ENCODE results near the gene SCAPER.

The SCAPER gene

DNA sequence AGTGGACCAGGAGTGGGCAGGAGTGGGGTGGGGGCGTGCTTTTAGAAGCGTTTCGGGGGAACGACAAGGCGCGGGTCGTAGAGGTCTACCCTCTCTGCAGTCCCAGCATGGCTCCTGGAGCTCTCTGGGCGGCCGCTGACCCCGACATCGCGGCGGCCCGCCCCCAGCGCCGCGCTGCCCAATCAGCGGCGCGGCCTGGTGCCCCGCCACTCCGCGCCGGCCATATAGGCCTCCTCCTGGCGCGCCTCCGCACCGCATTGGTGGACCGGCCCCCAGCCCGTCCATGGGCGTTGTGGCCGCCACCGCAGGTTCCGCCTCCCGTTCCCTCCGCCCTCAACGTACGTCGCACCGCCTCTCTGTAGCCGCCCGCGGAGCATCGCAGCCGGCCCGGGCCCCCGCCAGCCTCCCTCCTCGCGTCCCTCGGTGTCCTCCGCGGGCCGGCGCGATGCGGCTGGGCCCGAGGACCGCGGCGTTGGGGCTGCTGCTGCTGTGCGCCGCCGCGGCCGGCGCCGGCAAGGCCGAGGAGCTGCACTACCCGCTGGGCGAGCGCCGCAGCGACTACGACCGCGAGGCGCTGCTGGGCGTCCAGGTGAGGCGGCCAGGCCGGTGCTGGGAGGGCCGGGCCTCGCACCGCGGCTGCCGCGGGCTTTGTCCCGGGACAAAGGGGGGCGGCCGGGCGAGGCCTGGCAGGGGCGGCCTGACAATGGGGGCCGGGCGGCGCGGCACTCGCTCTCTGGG is 26.4 kb upstream of the SCAPER start, which contains the start of gene RCN2:
TSS of gene RCN2 (plus strand) at position 353 of the 738 bp plus-strand sequence. CDS start at position 446, 93 bp downstream.
- TF ChIP-seq, protein P1, sequence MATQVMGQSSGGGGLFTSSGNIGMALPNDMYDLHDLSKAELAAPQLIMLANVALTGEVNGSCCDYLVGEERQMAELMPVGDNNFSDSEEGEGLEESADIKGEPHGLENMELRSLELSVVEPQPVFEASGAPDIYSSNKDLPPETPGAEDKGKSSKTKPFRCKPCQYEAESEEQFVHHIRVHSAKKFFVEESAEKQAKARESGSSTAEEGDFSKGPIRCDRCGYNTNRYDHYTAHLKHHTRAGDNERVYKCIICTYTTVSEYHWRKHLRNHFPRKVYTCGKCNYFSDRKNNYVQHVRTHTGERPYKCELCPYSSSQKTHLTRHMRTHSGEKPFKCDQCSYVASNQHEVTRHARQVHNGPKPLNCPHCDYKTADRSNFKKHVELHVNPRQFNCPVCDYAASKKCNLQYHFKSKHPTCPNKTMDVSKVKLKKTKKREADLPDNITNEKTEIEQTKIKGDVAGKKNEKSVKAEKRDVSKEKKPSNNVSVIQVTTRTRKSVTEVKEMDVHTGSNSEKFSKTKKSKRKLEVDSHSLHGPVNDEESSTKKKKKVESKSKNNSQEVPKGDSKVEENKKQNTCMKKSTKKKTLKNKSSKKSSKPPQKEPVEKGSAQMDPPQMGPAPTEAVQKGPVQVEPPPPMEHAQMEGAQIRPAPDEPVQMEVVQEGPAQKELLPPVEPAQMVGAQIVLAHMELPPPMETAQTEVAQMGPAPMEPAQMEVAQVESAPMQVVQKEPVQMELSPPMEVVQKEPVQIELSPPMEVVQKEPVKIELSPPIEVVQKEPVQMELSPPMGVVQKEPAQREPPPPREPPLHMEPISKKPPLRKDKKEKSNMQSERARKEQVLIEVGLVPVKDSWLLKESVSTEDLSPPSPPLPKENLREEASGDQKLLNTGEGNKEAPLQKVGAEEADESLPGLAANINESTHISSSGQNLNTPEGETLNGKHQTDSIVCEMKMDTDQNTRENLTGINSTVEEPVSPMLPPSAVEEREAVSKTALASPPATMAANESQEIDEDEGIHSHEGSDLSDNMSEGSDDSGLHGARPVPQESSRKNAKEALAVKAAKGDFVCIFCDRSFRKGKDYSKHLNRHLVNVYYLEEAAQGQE (IDR thresholded peaks at IDR 0.05; ENCODE audit: insufficient read depth in 1 of 2, low read depth in 2 of 2, low read length in 2 of 2), result no peak
- TF ChIP-seq FOXP2 (optimal IDR thresholded peaks at IDR 0.05; ENCODE audit: borderline replicate concordance, extremely low read depth, extremely low read length, insufficient read depth) (peak; percentile 66), SIN3A (IDR thresholded peaks at IDR 0.05; ENCODE audit: borderline replicate concordance, insufficient read depth, low read length) (no peak), TAF1 (IDR thresholded peaks at IDR 0.05; ENCODE audit: borderline replicate concordance, insufficient read depth, low read length) (peak; percentile 78), POLR2AphosphoS5 (IDR thresholded peaks at IDR 0.05; ENCODE audit: low read depth, low read length) (peak; percentile 85)

DNA sequence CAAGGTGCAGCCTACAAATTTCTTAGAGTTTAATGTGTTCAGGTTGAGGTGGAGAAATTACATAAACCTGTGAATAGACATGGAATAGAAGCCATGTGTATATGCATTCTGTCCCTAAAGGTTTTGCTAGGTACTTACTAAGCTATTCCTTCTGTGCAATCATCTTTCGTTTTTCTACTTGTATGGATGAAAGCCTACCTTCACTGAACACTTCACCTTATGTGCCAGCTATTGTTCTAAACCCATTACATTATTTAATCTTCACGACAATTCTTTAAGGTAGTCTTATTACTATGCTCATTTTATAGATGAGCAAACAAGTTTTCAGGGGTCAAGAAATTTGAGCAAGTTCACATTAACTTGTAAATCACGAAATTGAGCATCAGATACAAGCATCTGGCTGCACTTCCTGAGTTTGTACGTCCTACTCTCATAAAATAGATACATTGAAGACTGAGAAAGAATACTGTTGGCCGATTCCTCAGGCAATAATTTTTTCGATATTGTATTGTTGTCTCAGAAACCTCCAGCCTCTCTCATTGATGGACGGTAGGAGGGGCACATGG is 25.8 kb upstream of the SCAPER start:
- no peak for TF ChIP-seq TAF1 (IDR thresholded peaks at IDR 0.05; ENCODE audit: borderline replicate concordance, insufficient read depth, low read length)
- no peak for TF ChIP-seq FOXP2 (optimal IDR thresholded peaks at IDR 0.05; ENCODE audit: borderline replicate concordance, extremely low read depth, extremely low read length, insufficient read depth)
- no peak for TF ChIP-seq POLR2AphosphoS5 (IDR thresholded peaks at IDR 0.05; ENCODE audit: low read depth, low read length)
- TF ChIP-seq, protein P1 (IDR thresholded peaks at IDR 0.05; ENCODE audit: insufficient read depth in 1 of 2, low read depth in 2 of 2, low read length in 2 of 2), result no peak

DNA sequence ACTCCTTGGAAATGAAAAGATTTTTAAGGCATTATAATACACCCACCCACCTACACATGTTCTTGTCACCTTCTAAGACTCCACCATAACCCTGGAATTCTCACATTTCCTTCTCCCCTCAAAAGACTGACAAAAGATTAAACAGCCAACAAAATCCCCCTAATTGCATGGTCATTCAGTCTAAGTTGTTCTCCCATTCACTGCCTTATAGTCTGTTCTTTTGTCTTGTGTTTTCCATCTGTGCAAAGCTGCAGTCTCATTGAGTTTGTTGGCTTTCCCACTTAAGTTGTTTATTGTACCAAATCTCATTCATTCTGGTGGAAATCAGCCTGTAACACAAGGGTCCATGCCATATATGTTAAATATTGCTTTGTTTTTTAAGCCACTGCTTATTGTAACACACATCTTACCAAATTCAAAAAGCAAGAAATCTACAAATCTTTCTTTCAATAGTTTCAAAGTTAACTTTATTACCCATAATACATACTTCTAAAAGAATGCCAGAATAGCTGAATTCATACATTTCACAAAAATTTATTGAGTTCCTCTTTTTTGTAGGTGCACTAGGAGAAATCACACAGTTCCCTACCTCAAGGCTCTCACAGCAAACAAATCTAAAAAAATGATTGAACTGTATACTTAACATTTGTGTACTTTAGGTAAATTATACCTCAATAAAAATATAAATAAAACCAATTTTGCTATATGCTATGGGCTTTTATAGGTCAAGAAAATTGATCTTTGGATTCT is 24.0 kb upstream of the SCAPER start:
- no peak for TF ChIP-seq TAF1 (IDR thresholded peaks at IDR 0.05; ENCODE audit: borderline replicate concordance, insufficient read depth, low read length)
- TF ChIP-seq POLR2AphosphoS5 (IDR thresholded peaks at IDR 0.05; ENCODE audit: low read depth, low read length), result no peak
- TF ChIP-seq, protein P1 (IDR thresholded peaks at IDR 0.05; ENCODE audit: insufficient read depth in 1 of 2, low read depth in 2 of 2, low read length in 2 of 2), result no peak
- TF ChIP-seq FOXP2 (optimal IDR thresholded peaks at IDR 0.05; ENCODE audit: borderline replicate concordance, extremely low read depth, extremely low read length, insufficient read depth), result no peak
- no peak for TF ChIP-seq SIN3A (IDR thresholded peaks at IDR 0.05; ENCODE audit: borderline replicate concordance, insufficient read depth, low read length)

DNA sequence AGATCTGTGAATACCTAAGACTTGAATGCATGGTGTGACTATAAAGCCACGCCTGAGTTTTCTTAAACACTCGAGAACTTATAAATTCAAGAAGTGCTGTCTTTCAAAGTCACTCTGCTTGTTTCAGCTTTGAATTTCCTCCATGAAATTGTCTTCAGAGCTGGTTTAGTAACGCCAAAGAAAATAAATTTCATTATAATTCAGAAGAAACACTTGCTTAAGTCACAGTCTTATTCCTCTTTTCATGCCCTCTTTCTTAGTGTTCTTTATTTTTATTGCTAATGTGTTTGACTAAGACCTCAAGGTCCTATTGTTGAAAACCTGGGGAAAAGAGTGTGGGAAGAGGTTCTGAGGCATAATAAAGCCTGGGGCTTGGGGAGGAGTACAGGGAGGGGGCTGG is 23.1 kb upstream of the SCAPER start:
- TF ChIP-seq TAF1 (IDR thresholded peaks at IDR 0.05; ENCODE audit: borderline replicate concordance, insufficient read depth, low read length), result no peak
- TF ChIP-seq FOXP2 (optimal IDR thresholded peaks at IDR 0.05; ENCODE audit: borderline replicate concordance, extremely low read depth, extremely low read length, insufficient read depth), result no peak
- no peak for TF ChIP-seq SIN3A (IDR thresholded peaks at IDR 0.05; ENCODE audit: borderline replicate concordance, insufficient read depth, low read length)
- TF ChIP-seq, protein P1 (IDR thresholded peaks at IDR 0.05; ENCODE audit: insufficient read depth in 1 of 2, low read depth in 2 of 2, low read length in 2 of 2), result no peak
- TF ChIP-seq POLR2AphosphoS5 (IDR thresholded peaks at IDR 0.05; ENCODE audit: low read depth, low read length), result no peak

All from PFSK-1 (cell line).